AG04450 (cell line): ENCODE measurements around the gene GOSR2. TPM values are rescaled to one million over a fixed set of nuclear protein-coding genes. Genes with fewer than 3 reads are reported as not detected.

Experiments used
- CTCF ChIA-PET: fragments of 300-600, 350-600 bp; formaldehyde crosslinking; extraction: SDS; loops from one replicate; lab custom pipeline; 2022; ENCODE audit warnings: antibody characterized with exemption, inconsistent platforms; lab: Charles Lee
- POLR2A ChIA-PET: fragments of 350-600 bp; formaldehyde crosslinking; extraction: SDS; loops from one replicate; lab custom pipeline; 2021; ENCODE audit warnings: antibody characterized with exemption, inconsistent platforms; lab: Yijun Ruan, JAX
- DNase-seq: peaks from one replicate; pipeline ENCODE4 v3.0.0-alpha.2; 2011; ENCODE audit warnings: low read depth, low spot score
- H3K27ac ChIP-seq: one replicate; pipeline ENCODE4 v1.5.1; 2012; ENCODE audit warnings: low read depth, low read length, control low read depth
- H3K27me3 ChIP-seq: one replicate; pipeline ENCODE4 v1.6.0; 2012; ENCODE audit warnings: low read length; ENCODE audit not compliant: control insufficient read depth, insufficient read depth
- H3K4me3 ChIP-seq: 2 replicates; pipeline ENCODE4 v1.5.1; 2011; ENCODE audit warnings: mild to moderate bottlenecking, low read depth, low read length, control low read depth
- H3K9me3 ChIP-seq: 2 replicates; pipeline ENCODE4 v1.5.1; 2012; ENCODE audit warnings: low read length; ENCODE audit not compliant: control insufficient read depth, insufficient read depth
- polyA plus RNA-seq: library from polyadenylated mRNA; depleted of rRNA; stranded (reverse); fragments of >200 nt; gene quantifications from 2 replicates; pipeline ENCODE4 v1.2.3, GENCODE V29; 2011
- TF ChIP-seq, protein P1 (sequence below): IDR thresholded peaks from 2 replicates; pipeline ENCODE4 v1.5.1; 2011; ENCODE audit warnings: low read depth, low read length, control low read depth, inconsistent platforms

Gene GOSR2
- polyA plus RNA-seq, 1 experiment, result 87.7 TPM

DNA sequence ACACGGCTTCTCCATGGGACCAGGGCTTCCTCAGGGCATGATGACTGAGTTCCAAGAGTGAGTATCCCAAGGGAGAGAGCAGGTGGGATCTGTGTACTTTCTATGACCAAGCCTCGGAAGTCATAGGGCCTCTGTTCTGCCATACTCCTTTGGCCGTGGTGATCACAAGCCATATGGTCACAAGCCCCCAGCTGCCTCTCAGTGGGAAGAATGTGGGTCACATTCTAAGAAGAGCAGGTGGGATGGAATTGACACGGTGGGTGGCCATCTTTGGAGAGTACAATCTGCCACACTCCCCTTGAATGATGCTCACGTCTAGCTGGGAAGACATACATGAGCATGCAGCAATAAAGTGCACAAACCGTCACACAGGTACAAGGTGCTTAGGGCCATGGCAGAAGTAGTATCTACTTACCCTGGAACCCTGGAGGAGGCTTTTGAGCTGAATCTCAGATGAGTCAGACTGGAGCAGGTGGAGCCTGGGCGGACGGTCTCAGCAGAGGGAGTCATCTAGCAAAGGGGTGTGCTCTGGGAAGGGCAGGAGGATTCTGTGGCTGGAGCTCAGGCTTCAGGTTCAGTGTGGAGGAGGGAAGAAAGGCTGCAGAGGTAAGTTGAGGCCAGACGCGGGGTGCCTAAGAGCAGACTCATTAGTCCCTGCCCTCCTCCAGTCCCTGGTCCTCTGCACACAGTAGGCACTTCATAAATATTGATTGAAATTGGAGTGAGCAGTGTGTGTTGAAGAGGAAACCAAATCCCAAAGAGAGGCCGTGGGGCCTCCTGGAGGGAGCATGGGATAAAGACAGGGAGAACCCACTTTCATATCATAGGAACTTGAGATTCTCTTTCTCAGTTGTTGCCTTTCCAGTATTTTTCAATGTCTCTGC, 26.6 kb downstream of the GOSR2 start:
- Histone ChIP-seq H3K4me3 (no peak overlapping the region), H3K27ac (no peak overlapping the region), H3K27me3 (peaks cover 6% of the 10 kb centered on the region), H3K9me3 (no peaks in the 10 kb centered on the region)
- DNase-seq, result no peak
- POLR2A ChIA-PET, result interaction anchor here (0.6 kb wide), 1 partner anchor 20 kb away, joined by 3 read pairs; no protein-coding TSS in a partner anchor
- TF ChIP-seq, protein P1, sequence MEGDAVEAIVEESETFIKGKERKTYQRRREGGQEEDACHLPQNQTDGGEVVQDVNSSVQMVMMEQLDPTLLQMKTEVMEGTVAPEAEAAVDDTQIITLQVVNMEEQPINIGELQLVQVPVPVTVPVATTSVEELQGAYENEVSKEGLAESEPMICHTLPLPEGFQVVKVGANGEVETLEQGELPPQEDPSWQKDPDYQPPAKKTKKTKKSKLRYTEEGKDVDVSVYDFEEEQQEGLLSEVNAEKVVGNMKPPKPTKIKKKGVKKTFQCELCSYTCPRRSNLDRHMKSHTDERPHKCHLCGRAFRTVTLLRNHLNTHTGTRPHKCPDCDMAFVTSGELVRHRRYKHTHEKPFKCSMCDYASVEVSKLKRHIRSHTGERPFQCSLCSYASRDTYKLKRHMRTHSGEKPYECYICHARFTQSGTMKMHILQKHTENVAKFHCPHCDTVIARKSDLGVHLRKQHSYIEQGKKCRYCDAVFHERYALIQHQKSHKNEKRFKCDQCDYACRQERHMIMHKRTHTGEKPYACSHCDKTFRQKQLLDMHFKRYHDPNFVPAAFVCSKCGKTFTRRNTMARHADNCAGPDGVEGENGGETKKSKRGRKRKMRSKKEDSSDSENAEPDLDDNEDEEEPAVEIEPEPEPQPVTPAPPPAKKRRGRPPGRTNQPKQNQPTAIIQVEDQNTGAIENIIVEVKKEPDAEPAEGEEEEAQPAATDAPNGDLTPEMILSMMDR, result no peak
- CTCF ChIA-PET, result interaction anchor here (1.2 kb wide), 1 partner anchor 52 kb away, joined by 3 read pairs; no protein-coding TSS in a partner anchor

- Histone ChIP-seq H3K27me3 (peaks cover 6% of the 10 kb centered on the region), H3K9me3 (no peaks in the 10 kb centered on the region), H3K4me3 (no peak overlapping the region), H3K27ac (no peak overlapping the region)
- DNase-seq, result no peak
- TF ChIP-seq, protein P1, result no peak
- ChIA-PET CTCF (no interaction called here), POLR2A (interaction anchor here (0.6 kb wide), 1 partner anchor 21 kb away, joined by 3 read pairs; no protein-coding TSS in a partner anchor)
These were observed 27.5 kb downstream of the GOSR2 start for GRCh38 chr17:46950342-46950996.

DNA sequence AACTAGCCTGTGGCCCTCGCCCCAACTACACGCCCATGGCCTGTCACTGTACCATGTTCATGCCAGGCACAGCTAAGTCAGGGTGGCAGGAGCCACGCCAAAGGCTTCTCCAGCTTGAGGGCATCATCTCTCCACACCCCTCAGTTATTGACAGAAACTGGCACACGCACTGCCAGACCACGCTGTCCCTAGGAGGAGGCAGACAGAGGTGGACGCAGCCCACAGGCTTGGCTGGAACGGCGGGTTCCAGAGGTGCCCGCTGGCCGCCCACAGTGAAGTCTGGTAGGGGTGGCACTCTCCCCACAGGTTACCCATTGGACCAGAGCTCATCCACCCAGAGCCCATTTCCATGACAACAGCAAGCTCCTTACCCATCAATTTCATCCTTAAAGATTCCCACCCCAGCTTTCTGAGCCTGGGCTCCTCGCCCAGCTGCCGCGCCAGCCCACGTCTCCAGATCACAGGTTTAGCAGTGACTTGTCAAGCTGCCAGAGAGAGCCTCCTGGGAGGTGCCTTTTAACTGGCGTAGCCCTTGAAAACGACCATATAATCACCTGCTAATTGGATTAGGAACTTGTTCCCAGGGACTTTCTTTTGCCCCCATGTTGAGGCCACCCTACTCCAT, 28.1 kb downstream of the GOSR2 start:
- CTCF ChIA-PET, result interaction anchor here (2.0 kb wide), 1 partner anchor 9 kb away, joined by 12 read pairs; no protein-coding TSS in a partner anchor
- TF ChIP-seq, protein P1, result no peak
- no peak overlapping the region for H3K4me3 ChIP-seq
- no peak for DNase-seq
- POLR2A ChIA-PET, result no interaction called here
- no peaks in the 10 kb centered on the region for H3K9me3 ChIP-seq
- no peak overlapping the region for H3K27ac ChIP-seq
- H3K27me3 ChIP-seq, result peaks cover 6% of the 10 kb centered on the region

DNA sequence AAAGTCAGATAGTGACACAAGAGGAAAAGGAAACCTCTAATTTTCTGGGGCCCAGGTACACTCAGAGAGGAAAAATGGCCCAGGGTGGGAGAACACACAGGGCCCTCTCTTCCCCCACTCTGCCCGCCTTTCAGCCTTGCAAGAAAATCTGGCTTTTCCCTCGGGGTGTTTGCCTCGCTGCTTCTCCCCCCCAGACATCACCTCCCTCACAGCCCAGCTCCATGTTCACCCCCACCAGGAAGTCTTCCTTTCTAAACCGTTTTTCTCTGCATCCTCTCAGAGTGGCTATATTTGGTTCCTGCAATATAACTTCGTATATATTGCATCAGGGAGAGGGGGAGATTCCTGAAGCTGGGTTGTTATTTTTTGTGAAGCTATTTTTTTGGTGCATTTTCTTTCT, 28.7 kb downstream of the GOSR2 start:
- CTCF ChIA-PET, result interaction anchor here (2.0 kb wide), 1 partner anchor 9 kb away, joined by 12 read pairs; no protein-coding TSS in a partner anchor
- TF ChIP-seq, protein P1, result no peak
- POLR2A ChIA-PET, result interaction anchor here (0.9 kb wide), 1 partner anchor 9 kb away, joined by 3 read pairs; no protein-coding TSS in a partner anchor
- Histone ChIP-seq H3K27me3 (peaks cover 6% of the 10 kb centered on the region), H3K4me3 (no peak overlapping the region), H3K9me3 (no peaks in the 10 kb centered on the region; the same call in 1 of the 2 replicates), H3K27ac (no peak overlapping the region)
- DNase-seq, result no peak
